LHCN-M2 (cell line): Measurements from ENCODE around the gene RSPRY1. TPM values are rescaled to one million over a fixed set of nuclear protein-coding genes. Genes with fewer than 3 reads are reported as not detected.

Experiments
- DNase-seq: peaks from one replicate; pipeline ENCODE4 v3.0.0-alpha.2; 2012; ENCODE audit warnings: low read depth
- polyA plus RNA-seq: library from polyadenylated mRNA; unstranded; fragments of >200 nt; gene quantifications from one replicate; pipeline ENCODE4 v1.2.1, GENCODE V29; 2012; ENCODE audit warnings: missing spikeins
- total RNA-seq: library from RNA; depleted of rRNA; stranded (reverse); fragments of >200 nt; gene quantifications from 2 replicates; pipeline ENCODE4 v1.2.3, GENCODE V29; 2014; rRNA removed

The RSPRY1 gene
- 32.6 and 34.9 TPM in 2 replicates for total RNA-seq
- polyA plus RNA-seq: 15.0 TPM

DNA sequence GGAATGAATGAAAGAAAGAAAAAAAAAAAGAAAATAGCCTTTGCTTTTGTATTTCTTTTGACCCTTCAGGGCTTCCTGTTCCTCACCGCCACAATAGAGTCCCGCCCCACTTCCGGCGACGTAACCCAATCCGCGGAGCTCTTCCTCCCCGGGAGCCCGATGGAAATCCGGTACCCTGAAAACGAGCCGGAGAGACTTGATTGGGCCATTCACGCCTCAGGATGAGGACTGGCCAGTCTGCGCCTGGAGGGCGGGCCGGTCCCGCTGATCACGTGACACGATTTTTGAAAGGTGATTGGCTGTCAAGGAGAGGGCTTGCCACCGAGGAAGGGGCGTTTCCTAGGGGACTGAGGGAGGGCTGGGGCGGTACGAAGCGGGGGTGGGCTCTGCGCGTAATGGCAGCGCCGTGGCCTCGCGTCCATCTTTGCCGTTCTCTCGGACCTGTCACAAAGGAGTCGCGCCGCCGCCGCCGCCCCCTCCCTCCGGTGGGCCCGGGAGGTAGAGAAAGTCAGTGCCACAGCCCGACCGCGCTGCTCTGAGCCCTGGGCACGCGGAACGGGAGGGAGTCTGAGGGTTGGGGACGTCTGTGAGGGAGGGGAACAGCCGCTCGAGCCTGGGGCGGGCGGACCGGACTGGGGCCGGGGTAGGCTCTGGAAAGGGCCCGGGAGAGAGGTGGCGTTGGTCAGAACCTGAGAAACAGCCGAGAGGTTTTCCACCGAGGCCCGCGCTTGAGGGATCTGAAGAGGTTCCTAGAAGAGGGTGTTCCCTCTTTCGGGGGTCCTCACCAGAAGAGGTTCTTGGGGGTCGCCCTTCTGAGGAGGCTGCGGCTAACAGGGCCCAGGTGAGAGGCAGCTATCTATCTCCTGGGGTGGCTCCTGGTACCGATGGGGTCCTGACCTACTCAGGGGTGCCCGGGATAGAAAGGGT lies at the start of gene RSPRY1, which contains the start of gene PSME3IP1:
Gene RSPRY1 (plus strand): TSS at position 385 of the 927 bp plus-strand sequence. CDS start 18,330 bp downstream, outside the sequence.
Gene PSME3IP1 (minus strand): TSS at position 95 of the 927 bp plus-strand sequence. CDS start 12,185 bp downstream, outside the sequence.
- DNase-seq: peak; percentile 100

DNA sequence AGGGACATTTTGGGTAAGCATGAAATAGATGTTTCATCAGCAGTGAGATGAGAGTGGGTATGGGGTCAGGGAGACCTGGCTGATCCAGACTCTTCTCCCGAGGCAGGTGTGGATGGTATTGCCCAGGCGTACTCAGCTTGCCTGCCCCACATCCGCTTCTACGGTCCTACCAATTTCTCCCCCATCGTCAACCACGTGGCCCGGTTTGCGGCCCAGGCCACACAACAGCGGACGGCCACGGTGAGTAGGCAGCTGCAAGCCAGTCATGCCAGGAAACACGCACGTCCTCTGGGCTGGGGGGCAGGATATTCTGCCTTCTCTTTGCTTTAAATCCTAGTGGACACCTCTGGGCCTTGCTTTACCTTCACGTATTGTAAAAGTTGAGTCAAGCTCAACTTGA lies 49.1 kb upstream of the RSPRY1 start:
- no peak for DNase-seq

DNA sequence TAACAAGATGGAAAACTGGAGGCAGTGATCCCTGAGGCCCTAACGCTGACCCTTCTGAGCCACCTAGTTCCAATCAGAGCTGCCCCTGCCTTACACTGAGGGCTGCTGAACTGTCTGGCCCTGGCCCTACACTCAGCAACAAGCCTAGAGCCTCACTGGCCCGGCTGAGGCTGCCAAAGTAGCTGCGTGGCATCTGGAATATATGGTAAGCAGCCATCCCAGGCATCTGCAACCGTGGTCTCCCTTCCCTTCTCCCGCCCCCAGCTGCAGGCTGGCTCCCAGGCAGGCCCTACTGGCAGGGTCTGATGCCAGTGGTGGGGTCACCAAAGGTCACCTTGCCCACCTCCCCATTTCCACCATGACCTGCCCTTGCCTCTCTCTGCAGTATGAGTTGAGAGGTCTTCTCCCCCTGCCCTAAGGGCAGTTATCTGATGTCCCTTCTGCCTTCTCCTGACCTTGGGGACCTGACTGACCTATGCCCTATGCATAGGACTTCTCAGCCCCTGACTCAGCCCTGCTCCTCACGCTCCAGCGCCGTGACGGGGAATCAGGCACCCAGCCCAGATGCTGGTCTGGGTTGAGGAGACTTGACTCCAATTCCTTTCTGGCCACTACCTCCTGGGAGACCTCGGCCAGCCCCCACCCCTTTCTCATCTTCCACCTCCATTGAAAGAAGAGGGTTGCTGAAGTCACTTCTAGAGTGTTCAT lies 48.4 kb upstream of the RSPRY1 start:
- DNase-seq: no peak

DNA sequence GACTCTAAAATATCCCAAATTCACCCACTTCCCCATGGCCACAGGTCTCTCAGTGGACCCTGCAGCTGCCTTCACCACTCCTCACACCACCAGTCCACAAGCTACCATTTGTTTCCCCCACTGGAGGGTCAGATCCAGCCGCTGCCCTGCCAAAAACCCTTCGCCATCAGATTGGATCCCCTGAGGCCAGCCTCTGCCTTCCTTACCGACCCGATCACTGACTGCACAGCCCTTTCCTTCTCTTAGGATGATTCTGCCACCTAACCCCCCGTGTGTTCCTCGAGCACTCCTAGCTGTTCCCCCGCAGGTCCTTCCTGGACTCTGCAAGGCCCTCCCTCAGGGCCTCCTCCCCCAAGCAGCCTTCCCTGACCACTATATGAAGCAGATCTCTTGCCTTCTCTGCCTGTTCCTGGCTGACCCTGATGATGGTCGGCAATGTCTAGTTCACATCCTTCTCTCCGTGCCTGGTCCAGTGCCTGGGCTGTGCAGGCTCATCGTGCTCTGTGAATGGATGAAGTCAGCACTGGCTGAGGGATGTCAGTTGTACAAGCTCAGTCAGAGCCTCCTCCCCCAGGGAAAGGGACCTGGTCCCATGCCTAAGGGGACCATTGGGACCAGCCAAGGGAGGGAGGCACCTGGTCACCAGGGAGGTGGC lies 47.7 kb upstream of the RSPRY1 start:
- DNase-seq: no peak

DNA sequence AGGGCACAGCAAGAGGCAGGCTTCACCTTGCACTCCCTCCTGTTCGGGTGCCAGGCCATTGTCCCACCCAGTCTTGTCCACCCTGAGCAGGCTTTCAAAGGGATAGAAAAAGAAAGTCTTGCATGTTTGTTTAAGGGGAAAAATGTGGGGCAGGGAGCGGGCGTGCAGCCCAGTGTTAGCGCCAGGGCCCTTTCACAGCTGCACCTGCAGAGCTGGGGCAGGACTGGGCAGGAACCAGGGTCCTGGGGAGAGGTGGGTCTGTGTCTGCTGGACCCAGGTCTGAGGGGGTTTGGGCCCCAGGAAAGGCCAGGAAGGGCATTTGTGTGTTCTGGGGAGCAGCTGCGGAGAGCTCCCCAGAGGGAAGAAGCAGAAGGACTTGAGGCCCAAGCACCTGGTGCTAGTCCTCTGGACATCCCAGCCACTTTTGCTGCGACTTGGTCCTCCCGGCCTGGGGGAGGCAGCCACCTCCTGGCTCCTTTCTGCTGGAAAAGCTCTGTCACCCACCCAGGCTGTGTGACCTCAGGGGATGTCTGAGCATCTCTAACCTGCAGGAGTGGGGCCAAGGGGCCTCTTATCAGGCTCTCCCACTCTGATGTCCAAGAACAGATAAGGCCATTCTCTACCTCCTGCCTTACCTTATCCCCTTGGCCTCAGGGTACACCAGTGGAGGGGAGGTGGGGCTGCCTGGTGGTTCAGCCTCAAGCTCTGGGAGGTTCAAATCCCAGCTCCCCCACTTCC lies 45.0 kb upstream of the RSPRY1 start:
- no peak for DNase-seq

DNA sequence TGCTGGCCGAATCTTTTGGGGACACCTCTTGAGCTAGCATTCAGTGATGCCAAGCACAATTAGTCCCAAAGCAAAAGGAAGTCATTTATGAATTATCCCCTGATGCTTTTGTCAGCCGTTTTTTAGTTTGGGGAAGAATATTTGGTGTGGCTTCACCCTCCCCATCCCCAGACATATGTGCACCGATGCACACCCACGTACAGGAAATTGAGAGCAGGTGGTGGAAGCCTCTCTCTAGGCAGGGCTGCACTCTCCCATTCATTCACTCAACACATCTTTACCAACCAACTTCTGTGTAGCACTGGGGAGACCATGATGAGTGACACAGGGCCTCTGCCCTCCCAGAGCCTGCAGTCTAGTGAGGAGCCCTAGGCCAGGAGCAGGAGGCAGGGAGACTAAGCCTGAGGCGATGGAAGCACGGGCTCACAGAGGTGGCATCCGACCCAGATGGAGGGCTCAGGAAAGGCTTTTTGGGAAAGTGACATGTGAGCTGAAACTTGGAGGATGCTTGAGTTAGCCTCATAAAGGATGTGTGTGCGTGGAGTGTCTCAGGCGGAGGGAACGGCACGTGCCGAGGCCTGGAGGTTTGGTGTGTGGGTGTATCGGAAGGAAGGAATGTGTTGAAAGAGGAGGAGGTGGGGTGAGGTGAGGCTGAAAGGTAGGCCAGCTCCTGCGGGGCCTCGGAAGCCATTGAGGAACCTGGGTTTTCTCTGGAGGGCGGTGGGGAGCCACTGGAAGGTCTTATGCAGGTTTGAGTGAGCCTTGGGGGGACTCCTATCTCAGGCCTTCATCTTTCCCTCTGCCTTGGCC lies 44.1 kb upstream of the RSPRY1 start:
- no peak for DNase-seq

DNA sequence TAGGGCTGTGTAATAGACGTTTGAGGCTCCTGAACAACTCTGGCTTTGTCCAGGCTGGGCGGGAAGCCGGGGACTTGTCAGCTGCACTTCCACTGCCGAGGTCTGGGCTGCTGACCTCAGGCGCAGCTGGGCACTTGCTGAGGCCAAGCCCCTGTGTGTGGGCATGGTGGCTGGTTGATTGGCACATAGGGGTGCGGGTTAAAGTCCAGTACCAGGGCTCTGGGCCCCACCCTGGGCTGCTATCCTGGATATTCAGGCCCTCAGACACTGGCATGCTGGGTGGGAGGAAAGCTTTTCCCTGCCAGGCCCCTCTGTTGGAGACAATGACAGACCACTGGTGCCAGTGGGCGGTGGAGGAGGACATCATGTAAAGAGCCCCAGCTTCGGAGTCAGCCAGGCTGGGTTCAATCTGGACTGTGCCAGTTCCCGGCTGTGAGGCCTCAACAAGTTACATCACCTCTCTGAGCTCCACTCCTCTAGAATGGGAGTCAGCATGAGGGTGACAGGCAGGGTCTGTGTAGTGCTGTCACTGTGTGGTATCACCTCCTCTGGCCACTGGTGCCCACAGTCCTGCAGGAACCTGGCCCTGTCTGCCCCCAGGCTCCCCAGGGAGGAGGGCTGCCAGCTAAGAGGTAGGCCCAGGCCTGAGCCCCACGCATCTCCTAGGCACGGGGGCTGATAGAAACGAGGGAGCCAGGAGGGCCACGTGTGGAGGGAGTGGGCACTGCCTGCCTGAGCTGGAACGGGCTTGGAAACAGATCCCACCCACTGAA lies 42.8 kb upstream of the RSPRY1 start:
- DNase-seq: no peak

DNA sequence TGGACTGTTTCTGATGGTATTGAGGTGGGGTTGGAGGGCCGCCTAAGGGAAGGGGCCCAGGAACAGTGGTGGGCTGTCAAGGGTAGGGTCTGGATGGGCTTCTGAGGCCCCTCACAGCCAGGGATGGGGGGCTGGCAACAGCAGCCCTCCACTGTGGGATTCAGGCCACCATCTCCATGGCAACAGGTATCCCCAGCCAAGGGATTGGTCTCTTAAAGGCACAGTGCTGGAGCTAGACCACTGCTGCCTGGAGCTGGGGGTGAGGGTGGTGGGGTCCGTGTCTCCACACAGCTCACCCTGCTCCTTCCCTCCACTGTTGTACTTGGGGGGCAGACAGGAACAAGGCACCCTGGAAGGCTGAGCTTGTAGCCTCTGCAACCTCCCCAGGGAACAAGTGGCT lies 42.1 kb upstream of the RSPRY1 start:
- no peak for DNase-seq

DNA sequence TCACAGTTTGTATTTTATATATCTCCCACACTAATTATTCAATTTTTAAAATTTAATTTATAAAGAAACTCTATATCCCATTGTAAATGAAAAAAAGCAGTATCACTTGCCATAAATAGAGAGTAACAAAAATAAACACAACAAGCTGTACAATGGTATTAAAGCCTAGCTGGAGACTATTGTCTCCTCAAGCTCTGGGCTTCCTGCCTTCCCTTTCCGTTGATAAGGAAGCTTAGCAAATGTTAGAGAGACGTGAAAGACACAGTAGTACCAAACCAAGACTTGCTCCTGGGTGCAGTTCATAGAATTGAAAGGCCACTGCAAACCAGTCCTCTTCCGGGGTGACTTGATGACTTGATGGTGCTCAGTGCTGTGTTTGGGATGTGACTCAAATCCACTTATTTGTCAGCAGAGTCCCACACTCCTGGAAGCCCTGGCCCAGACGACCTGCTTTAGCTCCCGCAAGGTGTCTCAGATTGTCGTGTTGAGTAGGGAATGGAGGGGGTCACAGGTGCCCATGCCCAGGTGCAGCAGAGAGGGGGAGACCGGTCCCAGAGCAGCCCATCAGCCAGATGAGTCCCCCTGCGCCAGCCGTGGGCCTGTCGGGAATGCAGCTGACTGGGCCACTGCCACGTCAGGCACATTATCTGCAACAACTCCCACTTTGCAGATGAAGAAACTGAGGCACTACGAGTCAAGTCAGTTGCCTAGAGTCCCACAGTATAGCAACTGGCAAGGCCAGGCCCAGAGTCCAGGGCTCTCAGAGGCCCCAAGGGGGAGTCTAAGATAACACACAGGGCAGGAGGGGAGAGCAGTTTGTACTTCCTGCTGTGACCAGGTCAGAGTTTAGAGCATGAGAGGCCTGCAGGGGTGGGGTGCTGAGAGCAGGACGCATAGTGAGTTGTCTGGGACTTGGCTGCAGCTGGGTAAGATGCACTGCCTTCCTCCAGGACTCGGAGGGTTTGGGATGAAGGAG lies 40.8 kb upstream of the RSPRY1 start:
- DNase-seq: no peak

DNA sequence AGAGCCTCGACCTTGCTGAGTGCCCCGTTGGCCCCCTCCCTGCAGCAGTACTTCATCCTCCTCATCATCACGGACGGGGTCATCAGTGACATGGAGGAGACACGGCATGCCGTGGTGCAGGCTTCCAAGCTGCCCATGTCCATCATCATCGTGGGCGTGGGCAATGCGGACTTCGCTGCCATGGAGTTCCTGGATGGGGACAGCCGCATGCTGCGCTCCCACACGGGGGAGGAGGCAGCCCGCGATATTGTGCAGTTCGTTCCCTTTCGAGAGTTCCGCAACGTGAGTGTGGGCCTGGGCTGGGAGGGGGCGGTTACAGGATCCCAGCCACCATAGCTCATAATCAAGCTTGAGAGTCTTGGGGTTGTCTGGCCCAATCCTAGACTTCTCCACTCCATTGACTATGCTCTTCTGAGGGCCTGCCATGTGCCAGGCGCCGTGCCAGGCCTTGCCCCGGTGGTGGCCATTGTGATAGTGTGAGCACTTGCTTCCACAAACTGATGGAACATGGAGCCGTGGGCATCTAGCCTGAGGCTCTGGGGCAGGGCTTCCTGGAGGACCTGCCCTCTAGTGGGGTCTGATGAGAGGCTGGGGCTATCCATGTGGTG lies 40.0 kb upstream of the RSPRY1 start:
- DNase-seq: no peak

DNA sequence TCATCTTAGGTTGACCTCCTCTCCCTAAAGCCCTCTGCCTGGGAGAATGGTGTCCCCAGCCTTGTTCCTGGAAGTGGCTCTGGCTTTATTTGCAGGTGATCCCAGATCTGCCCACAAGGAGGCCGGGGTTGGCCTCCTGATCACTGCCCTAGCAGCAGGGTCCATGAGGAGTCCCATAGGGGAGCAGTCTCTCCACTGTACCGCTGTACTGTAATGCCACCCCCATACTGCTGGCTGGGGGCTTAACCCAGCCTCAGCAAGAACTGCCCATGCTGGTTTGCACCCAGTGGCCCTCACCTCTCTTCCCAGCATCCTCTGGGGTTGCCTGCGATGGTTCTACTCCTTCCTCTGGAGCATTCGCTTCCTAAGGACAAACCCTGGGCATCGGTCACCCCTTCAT lies 39.4 kb upstream of the RSPRY1 start:
- DNase-seq: no peak

DNA sequence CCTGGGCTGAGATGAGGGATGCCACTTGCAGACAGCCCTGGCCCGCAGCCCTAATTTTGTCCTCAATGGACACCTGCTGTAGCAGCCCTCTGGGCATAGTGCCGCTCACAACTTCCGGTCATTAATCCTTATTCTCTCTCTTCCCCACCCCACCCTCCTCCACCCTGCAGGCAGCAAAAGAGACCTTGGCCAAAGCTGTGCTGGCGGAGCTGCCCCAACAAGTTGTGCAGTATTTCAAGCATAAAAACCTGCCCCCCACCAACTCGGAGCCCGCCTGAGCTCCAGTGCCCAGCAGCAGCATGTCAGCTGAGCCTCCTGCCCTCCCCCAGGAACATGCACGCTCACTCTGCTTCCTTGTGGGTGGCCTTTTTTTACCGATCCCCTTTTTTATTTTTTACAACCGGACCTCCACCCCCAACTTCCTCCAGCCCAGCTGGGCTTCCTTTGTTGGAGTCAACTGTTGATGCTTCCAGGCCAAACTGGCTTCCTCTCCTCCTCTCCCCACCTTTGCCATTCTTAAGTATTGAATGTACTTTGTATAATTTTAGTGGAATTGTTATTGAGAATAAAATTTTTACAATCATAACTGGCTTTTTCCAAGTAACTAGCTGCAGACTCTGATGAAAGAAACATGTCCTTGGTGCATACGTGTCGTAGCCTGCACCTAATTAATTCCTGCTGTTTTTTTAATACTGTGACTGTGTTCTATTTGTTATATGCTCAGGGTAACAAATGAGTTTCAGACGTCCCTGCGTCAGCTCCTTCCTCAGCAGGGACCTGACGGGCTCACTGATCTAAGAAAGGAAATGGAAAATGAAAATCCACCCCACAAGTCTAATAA lies 38.5 kb upstream of the RSPRY1 start:
- DNase-seq: no peak

DNA sequence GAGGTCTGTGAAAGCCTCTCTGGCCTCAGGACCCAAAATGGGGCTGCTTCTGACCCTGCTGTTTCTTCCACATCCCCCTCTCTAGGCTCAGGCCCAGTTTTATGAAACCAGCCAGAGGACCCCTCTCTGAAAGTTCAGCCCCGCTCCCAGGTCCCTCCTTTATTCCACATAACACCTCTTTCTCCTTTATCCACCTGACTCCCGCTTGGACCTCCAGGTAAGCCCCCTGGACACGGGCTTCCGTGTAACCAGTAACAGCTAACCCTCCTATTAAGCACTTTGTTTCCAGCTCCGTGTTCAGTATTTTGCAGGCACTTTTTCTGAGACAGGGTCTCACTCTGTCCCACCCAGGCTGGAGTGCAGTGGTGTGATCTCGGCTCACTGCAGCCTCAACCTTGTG lies 37.6 kb upstream of the RSPRY1 start:
- DNase-seq: no peak

DNA sequence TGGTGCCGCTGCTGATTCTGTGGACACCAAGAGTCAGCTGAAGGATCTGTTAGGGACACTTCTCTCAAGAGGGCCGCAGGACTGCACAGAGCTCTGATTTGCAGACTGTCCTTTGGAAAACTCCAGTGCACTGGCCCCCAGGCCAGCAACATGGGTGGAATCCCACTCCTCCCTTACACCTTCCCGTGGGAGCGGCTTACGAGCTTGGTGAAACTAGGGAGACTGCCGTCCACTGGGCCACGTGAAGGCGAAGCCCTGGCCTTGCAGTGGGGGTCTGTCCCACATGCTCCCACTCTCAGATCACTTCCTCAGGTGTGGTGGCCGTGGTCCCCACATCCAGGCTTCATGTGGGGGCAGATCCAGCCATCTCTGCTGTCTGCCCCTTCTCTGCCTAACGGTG lies 36.7 kb upstream of the RSPRY1 start:
- DNase-seq: no peak

DNA sequence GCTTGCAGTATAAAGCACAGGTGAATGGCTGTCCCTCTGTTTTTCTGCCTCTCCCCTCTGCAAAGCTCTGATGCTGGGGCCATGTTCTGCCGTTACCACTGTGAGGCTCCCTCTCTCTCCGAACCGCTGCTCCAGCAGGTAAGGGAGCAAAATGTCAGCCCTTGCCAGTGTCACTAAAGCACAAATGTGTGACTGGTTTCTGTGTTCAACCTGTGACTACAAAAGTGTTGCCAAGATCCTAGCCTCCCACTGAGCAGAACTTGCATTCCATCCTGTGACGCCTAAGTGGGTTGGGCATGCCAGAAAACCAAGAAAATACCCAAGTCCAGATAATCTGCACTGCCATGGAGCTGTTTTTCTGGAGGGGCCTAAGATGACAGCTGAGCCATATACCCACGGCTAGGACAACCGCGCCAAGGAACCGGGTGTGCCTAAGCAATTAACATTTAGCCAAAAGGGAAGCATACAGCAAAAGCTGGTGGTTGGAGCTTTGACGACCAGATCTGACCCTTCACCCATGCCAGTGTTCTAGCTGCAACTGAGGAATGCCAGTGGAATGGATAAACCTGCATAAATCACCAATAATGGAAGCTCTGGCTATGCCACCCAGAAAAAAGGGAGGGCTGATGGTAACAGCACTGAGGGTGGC lies 35.3 kb upstream of the RSPRY1 start:
- DNase-seq: no peak

DNA sequence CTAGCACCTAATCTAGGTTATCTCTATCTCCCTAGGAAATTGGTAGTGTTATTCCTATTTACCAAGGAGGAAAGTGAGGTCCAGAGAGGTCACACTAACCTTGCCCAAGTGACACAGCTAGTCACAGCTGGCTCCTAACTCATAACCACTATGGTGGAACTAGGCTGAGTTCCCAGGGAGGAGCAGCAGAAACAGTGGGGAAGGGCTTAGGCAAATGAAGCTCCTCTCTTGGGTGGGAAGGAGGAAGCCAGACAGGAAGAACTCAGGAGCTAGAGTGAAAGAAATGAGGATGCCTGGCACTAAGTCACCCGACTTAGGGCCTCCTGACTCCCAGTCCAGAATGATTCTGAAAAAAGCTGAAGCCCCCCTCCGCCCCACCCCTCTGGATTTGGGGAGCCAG lies 34.8 kb upstream of the RSPRY1 start:
- no peak for DNase-seq
